Measurements from ENCODE around the gene CTNNA3.

- TF ChIP-seq EZH2 (IDR thresholded peaks at IDR 0.05; ENCODE audit: borderline replicate concordance, insufficient read depth, low read length, poor library complexity, severe bottlenecking) (no peak), CTCF (IDR thresholded peaks at IDR 0.05; ENCODE audit: poor library complexity, severe bottlenecking) (no peak), POLR2AphosphoS5 (IDR thresholded peaks at IDR 0.05) (no peak), RAD21 (conservative IDR thresholded peaks at IDR 0.05) (no peak), MXI1 (conservative IDR thresholded peaks at IDR 0.05; ENCODE audit: poor library complexity, severe bottlenecking) (no peak)
Observed at GRCh38 chr10:66283874-66284464, 1412.0 kb downstream of the CTNNA3 start.
